ENCODE data around the gene RUVBL2.
A peak's percentile ranks its signal among the peaks of the same experiment; 100 is the strongest.
"Not testable (repeated sequence)": the region's sequence is repeated elsewhere in the genome, so short reads cannot be mapped to it uniquely, and the experiment has no call there.

Gene RUVBL2

GRCh38 chr19:49050376-49051033 is 56.8 kb downstream of the RUVBL2 start:
- DNase-seq = not testable (repeated sequence)

DNA sequence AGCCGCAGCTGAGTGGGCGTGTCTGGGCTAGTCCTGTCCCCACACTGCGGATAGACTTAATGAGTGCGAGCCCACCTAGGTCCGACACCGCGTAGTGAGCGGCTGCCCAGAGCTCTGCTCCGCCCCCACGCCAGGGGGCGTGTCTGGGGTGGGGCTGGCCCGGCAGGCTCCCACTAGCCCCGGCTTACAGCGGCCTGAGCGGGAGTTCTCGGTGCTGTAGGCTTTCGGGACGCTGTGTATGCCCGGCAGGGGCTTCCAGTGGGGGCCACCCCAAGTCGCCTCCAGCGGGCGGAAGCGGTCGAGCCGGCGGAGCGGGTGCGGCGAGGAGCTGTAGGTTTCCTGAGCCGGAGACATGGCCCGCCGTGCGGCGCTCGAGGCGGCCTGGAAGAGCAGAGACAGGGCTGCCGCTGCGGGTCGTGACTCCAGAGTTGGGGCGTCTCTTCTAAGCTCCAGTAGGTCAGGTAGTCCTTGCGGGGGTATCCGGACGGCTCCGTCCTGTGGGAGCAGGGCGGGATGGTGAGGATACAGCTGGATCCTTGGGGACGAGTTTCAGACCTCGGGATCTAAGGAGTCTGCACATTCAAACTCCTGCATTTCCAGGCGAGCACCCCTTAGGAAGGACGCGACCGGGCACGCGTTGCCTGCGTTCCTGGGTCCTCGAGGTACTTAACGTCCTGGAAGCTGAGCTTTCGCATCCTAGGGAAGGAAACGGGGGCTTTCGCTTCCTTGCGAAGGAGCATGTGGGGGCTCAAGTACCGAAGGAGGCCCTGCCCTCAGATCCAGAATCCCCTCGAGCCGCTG is 62.6 kb downstream of the RUVBL2 start:
- peak; percentile 48 to 86 (median 69) for DNase-seq

DNA sequence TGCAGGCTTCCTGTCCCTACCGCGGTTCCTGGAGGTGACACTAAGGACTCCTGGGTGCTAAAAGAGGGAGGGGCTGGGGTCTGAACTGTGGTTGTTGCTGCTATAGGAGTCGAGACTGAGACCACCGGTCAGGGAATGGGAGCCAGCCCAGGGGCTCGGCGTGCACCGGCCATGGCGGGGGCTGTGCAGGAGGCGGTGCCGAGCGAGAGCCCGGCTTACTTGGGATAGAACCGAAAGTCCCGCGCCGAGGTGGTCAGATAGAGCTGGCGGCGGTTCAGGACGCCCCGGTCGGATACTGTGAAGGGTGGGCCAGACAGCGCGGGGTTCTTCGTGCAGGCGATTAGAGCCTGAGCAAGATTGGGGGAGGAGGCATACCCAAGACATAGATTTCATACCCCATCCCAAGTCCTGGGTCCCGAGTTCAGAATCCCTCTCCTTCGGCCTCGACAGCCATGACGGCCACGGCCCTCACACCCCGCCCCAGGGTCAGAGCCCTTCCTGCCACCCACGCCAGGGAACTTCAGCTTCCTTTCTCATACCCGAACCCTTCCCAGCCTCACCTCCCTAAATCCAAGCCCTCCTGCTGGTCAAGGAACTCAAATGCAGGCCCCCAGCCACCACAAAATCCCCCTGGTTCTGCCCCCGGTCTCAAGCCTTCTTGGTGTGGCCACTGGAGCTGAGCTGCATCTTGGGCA is 63.4 kb downstream of the RUVBL2 start:
- DNase-seq = peak in 1 of 3 donors; percentile 22

- DNase-seq = peak; percentile 60 to 79 (median 71)
Observed at GRCh38 chr19:49057636-49058234, 64.0 kb downstream of the RUVBL2 start, which contains the start of gene CGB7. TSS of gene CGB7 (minus strand) at chr19:49057749. CDS start at chr19:49055375, 2,374 bp downstream.

DNA sequence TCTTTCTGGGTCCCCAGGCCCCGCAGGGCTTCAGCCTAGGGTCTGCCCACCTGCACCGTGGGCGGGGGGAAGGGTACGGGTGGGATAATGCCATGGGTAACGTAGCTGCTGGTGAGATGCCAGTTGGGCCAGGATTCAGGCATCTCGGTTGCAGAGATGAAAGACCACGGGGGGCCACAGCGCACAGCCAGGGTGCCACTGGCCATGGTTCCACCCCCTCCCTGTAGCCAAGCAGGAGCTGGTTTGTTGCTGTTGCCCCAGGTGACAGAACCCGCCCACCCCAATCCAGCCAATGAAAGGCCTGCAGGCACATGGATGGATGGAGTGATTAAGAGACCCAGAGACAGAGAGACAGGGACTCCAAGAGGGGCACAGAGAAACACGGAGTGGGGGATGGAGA is 64.9 kb downstream of the RUVBL2 start:
- DNase-seq = no peak

GRCh38 chr19:49059053-49059452 is 65.4 kb downstream of the RUVBL2 start:
- no peak for DNase-seq

GRCh38 chr19:49061000-49061399 is 67.3 kb downstream of the RUVBL2 start:
- no peak for DNase-seq

- DNase-seq = no peak
Observed at GRCh38 chr19:49061445-49061844, 67.8 kb downstream of the RUVBL2 start.

DNA sequence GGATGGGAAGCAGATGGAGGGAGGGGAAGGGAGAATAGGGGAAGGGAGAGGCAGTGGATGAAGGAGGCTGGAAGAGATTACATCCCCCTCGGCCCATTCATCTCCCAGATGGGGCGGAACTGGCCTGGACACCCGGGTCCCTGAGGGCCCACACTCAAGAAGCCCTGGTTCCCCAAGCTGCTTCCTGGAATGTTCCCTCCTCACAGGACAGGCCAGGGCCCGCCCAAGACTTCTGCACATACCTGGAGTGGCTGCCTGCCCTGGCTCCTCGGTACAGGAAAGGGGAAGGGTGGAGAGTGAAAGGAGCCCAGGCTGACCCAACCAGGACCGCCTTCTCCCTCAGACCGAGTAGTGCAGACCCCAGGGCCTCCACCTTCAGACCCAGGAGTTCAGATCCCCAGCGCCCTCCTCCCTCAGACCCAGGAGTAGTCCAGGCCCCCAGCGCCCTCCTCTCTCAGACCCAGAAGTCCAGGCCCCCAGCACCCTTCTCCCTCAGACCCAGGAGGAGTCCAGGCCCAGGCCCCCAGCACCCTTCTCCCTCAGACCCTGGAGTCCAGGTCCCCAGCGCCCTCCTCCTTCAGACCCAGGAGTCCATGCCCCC is 70.4 kb downstream of the RUVBL2 start:
- DNase-seq = no peak

- no peak for DNase-seq
Observed at GRCh38 chr19:49064768-49065611, 71.3 kb downstream of the RUVBL2 start, which contains the start of gene NTF4. TSS of gene NTF4 (minus strand) at chr19:49064818. CDS start at chr19:49061997, 2,821 bp downstream.
